Neural cell (in vitro differentiated cells): ENCODE results near the gene VSIR.

Source experiments
- CTCF ChIP-seq: fragments of 450-650 bp; IDR thresholded peaks from 2 replicates; pipeline ENCODE4 v1.5.1; 2014; ENCODE audit warnings: antibody characterized with exemption, mild to moderate bottlenecking, moderate library complexity; ENCODE audit not compliant: poor library complexity, severe bottlenecking
- EP300 ChIP-seq: fragments of 450-650 bp; conservative IDR thresholded peaks from 2 replicates; pipeline ENCODE4 v1.6.1; 2014; ENCODE audit warnings: antibody characterized with exemption, mild to moderate bottlenecking, moderate library complexity; ENCODE audit not compliant: poor library complexity, severe bottlenecking
- POLR2AphosphoS5 ChIP-seq: IDR thresholded peaks from 2 replicates; pipeline ENCODE4 v1.6.1; 2012
- TAF1 ChIP-seq: IDR thresholded peaks from 2 replicates; pipeline ENCODE4 v1.6.1; 2012; ENCODE audit warnings: low read depth

- TF ChIP-seq EP300 (no peak), POLR2AphosphoS5 (no peak), CTCF (no peak), TAF1 (no peak)
These were observed 26.5 kb upstream of the VSIR start for GRCh38 chr10:71799608-71800453.
